Measurements from ENCODE around the gene ZBTB48.

DNA sequence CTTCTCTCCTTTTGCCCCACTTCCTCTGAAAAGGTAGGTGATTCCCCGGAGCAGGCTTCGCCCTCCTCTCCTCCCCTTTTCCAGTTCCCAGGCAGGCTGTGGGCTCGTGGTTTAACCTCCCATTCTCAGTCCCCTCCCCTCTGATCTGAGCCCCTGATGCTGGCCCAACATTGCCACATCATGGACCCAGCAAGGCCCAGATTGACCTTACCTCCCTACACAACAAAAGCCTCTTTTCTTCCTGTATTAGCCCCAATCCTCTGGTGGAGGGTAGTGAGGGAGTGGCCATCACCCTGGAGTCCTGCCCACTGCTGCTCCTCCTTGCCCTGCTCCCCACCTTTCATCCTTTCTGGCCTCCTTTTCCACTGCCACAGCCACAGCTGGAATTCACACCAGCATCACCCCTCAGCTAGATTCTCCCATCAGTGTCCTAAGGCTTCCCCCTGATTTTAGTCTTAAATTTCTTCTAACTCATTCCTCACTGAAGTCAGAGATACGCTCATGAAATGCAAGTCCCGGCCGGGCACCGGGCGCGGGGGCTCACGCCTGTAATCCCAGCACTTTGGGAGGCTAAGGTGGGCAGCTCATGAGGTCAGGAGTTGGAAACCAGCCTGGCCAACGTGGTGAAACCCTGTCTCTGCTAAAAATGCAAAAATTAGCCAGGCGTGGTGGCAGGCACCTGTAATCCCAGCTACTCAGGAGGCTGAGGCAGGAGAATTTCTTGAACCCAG lies 7.0 kb upstream of the ZBTB48 start:
- TF ChIP-seq ZNF274 (IDR thresholded peaks at IDR 0.05; ENCODE audit: low read depth, low read length), result no peak
- no peak for TF ChIP-seq YY1 (IDR thresholded peaks at IDR 0.05; ENCODE audit: insufficient read depth, insufficient read length)
- TF ChIP-seq SUZ12 (IDR thresholded peaks at IDR 0.05; ENCODE audit: extremely low read depth, insufficient read depth, insufficient read length), result no peak
